C4-2B (cell line): Measurements from ENCODE around the gene LRRN4.

ENCODE experiments used
- CTCF ChIP-seq: fragments of 450-650 bp; conservative IDR thresholded peaks from 2 replicates; pipeline ENCODE4 v1.5.1; 2017; ENCODE audit warnings: mild to moderate bottlenecking
- ZFX ChIP-seq: fragments of 450-650 bp; IDR thresholded peaks from 2 replicates; pipeline ENCODE4 v1.6.1; 2017

- TF ChIP-seq CTCF, result no peak
- no peak for TF ChIP-seq ZFX
Measured at GRCh38 chr20:6045566-6045965, 8.3 kb downstream of the LRRN4 start.
